NB4 (cell line): ENCODE results near the gene FMO2.

Experiments used
- MYC ChIP-seq: IDR thresholded peaks from 2 replicates; pipeline ENCODE4 v1.6.1; 2011; ENCODE audit warnings: low read depth, low read length
- POLR2A ChIP-seq: IDR thresholded peaks from 2 replicates; pipeline ENCODE4 v1.6.1; 2011; ENCODE audit warnings: mild to moderate bottlenecking; ENCODE audit not compliant: insufficient read length; ENCODE audit errors: extremely low read depth
- TF ChIP-seq, protein P1 (sequence below): IDR thresholded peaks from 2 replicates; pipeline ENCODE4 v1.6.1; 2011; ENCODE audit warnings: low read depth, low read length

DNA sequence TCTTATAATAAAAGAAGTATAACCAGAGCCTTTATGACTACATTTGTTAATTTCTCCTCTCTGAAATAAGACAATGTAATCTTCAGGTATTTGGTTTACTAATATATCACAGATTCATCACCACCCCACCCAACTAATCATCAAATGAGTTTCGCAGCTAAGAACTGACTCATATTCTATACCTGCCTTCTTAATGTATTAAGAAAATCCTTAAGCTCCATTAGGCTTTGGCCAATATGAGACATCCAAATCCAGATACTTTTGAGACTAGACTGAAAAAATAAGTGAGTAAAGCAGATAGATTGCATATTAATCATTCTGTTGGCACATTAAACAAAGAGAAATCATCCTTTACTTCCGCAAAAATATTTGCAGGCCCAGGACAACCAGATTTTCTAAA lies 18.7 kb upstream of the FMO2 start:
- TF ChIP-seq MYC, result no peak
- no peak for TF ChIP-seq POLR2A
- TF ChIP-seq, protein P1, sequence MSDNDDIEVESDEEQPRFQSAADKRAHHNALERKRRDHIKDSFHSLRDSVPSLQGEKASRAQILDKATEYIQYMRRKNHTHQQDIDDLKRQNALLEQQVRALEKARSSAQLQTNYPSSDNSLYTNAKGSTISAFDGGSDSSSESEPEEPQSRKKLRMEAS, result no peak
